ENCODE data around the gene PDGFRA.
"Not testable (repeated sequence)": the region's sequence is repeated elsewhere in the genome, so short reads cannot be mapped to it uniquely, and the experiment has no call there.

PDGFRA gene

GRCh38 chr4:54228056-54228527, 1.0 kb upstream of the PDGFRA start:
- DNase-seq, result no peak

GRCh38 chr4:54228546-54228945, 547 bp upstream of the PDGFRA start:
- DNase-seq, result no peak

GRCh38 chr4:54229631-54230483, 764 bp downstream of the PDGFRA start:
- no peak for DNase-seq

- DNase-seq, result no peak
Measured at GRCh38 chr4:54230484-54231418, 1.7 kb downstream of the PDGFRA start.

- DNase-seq, result no peak
Measured at GRCh38 chr4:54231419-54231767, 2.3 kb downstream of the PDGFRA start.

GRCh38 chr4:54231768-54232688, 2.9 kb downstream of the PDGFRA start:
- DNase-seq, result no peak

GRCh38 chr4:54233277-54233696, 4.2 kb downstream of the PDGFRA start:
- DNase-seq, result peak; percentile 77

- DNase-seq, result peak; percentile 76
Measured at GRCh38 chr4:54233697-54234496, 4.8 kb downstream of the PDGFRA start.

GRCh38 chr4:54234497-54235205, 5.6 kb downstream of the PDGFRA start:
- no peak for DNase-seq

- not testable (repeated sequence) for DNase-seq
Measured at GRCh38 chr4:54236316-54236715, 7.2 kb downstream of the PDGFRA start.

- no peak for DNase-seq
Measured at GRCh38 chr4:54237770-54238169, 8.7 kb downstream of the PDGFRA start.

- no peak for DNase-seq
Measured at GRCh38 chr4:54238389-54238788, 9.3 kb downstream of the PDGFRA start.

GRCh38 chr4:54241268-54241823, 12.3 kb downstream of the PDGFRA start:
- DNase-seq, result not testable (repeated sequence)

GRCh38 chr4:54243541-54243940, 14.4 kb downstream of the PDGFRA start:
- not testable (repeated sequence) for DNase-seq

- not testable (repeated sequence) for DNase-seq
Measured at GRCh38 chr4:54252312-54252711, 23.2 kb downstream of the PDGFRA start.

- no peak for DNase-seq
Measured at GRCh38 chr4:54254116-54254914, 25.2 kb downstream of the PDGFRA start.

- no peak for DNase-seq
Measured at GRCh38 chr4:54254915-54255246, 25.8 kb downstream of the PDGFRA start.

- no peak for DNase-seq
Measured at GRCh38 chr4:54255881-54256280, 26.8 kb downstream of the PDGFRA start.

Measured in activated CD4-positive, CD25-positive, alpha-beta regulatory T cell treated with anti-CD3 and anti-CD28 coated beads, Interleukin-2, amount 50 U/mL, for 72 hours (primary cell).